ENCODE measurements around the gene TMC5. TPM values are rescaled to one million over a fixed set of nuclear protein-coding genes. Genes with fewer than 3 reads are reported as not detected.

The TMC5 gene
- total and polyA plus RNA-seq, 2 of the 13 experiments (the other 11 are each of a cell fraction or from before 2014, with no cell fraction given) = 0.09 to 0.41 TPM

DNA sequence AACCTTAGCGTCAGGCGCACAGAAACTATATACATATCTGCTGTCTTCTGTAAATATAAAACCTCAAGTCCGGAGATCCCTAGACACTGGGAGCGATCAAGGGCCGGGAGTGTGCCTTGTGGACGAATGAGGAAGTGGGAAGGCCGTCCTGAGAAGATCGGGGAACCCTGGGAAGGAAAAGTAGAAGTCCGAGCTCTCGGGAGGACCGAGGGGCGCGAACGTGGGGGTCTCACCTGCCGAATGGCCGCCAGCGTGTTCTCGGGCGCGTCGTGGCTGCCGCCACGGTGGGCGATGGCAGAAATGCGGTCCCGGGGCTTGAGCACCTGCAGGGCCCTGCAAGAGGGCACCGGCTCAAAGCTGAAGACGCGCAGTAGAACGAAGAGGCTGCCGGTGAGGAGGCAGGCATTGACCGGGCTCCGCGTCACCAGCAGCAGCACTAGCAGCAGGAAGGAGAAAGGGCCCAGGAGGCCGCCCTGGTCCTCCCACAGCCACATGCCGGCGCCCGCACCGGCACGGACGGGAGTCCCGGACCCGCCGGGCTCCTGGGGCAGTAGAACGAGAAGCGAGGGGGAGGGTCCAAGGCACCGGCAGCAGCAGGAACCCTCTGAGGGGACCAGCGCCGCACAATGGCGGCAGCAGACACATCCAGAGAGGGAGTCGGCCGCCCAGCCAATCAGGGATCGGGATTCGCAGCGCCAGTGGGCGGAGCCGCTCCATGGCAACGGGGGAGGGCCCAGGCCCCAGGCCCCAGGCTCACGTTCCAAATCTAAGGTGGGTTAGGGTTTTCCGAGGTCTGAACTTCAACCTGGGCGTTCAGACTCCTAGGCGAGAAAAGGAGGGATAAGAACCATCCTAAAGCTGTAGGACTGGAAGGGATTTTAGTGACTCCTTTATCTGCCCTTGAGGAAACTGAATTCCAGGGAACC lies 104.1 kb downstream of the TMC5 start, which contains the start of gene GDE1 (continued):
- TF ChIP-seq CREM (IDR thresholded peaks at IDR 0.05) (no peak; the same call in 1 of the 2 replicates), CREM (CRISPR knock-in tag; IDR thresholded peaks at IDR 0.05) (peak; percentile 1; the same call in 1 of the 2 replicates), ZNF441 (CRISPR knock-in tag; IDR thresholded peaks at IDR 0.05; ENCODE audit: borderline replicate concordance) (no peak; the same call in 1 of the 2 replicates), NONO (IDR thresholded peaks at IDR 0.05) (no peak), NONO (CRISPR knock-in tag; conservative IDR thresholded peaks at IDR 0.05) (no peak; the same call in 1 of the 2 replicates), SOX5 (CRISPR knock-in tag; IDR thresholded peaks at IDR 0.05; ENCODE audit: borderline replicate concordance) (peak; percentile 25; the same call in 1 of the 2 replicates), ZBTB3 (CRISPR knock-in tag; IDR thresholded peaks at IDR 0.05; ENCODE audit: borderline replicate concordance, low read depth) (no peak), ZNF547 (CRISPR knock-in tag; IDR thresholded peaks at IDR 0.05) (peak; percentile 99), ZNF260 (CRISPR knock-in tag; IDR thresholded peaks at IDR 0.05; ENCODE audit: borderline replicate concordance, low read depth) (no peak), TBX2 (CRISPR knock-in tag; IDR thresholded peaks at IDR 0.05; ENCODE audit: borderline replicate concordance) (peak; percentile 85), FOXA3 (CRISPR knock-in tag; IDR thresholded peaks at IDR 0.05) (peak; percentile 23; the same call in 1 of the 2 replicates), ZNF772 (CRISPR knock-in tag; IDR thresholded peaks at IDR 0.05) (peak; percentile 84), ATAD3A (CRISPR knock-in tag; IDR thresholded peaks at IDR 0.05) (0 out of 2 replicates have a peak, but pooled peaks have one; percentile 57)
- TF ChIP-seq, protein P1, sequence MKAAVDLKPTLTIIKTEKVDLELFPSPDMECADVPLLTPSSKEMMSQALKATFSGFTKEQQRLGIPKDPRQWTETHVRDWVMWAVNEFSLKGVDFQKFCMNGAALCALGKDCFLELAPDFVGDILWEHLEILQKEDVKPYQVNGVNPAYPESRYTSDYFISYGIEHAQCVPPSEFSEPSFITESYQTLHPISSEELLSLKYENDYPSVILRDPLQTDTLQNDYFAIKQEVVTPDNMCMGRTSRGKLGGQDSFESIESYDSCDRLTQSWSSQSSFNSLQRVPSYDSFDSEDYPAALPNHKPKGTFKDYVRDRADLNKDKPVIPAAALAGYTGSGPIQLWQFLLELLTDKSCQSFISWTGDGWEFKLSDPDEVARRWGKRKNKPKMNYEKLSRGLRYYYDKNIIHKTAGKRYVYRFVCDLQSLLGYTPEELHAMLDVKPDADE (CRISPR knock-in tag; IDR thresholded peaks at IDR 0.05) = no peak
- TF ChIP-seq, protein P2, sequence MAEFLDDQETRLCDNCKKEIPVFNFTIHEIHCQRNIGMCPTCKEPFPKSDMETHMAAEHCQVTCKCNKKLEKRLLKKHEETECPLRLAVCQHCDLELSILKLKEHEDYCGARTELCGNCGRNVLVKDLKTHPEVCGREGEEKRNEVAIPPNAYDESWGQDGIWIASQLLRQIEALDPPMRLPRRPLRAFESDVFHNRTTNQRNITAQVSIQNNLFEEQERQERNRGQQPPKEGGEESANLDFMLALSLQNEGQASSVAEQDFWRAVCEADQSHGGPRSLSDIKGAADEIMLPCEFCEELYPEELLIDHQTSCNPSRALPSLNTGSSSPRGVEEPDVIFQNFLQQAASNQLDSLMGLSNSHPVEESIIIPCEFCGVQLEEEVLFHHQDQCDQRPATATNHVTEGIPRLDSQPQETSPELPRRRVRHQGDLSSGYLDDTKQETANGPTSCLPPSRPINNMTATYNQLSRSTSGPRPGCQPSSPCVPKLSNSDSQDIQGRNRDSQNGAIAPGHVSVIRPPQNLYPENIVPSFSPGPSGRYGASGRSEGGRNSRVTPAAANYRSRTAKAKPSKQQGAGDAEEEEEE (CRISPR knock-in tag; IDR thresholded peaks at IDR 0.05; ENCODE audit: borderline replicate concordance) = peak; percentile 99
- TF ChIP-seq, protein P3, sequence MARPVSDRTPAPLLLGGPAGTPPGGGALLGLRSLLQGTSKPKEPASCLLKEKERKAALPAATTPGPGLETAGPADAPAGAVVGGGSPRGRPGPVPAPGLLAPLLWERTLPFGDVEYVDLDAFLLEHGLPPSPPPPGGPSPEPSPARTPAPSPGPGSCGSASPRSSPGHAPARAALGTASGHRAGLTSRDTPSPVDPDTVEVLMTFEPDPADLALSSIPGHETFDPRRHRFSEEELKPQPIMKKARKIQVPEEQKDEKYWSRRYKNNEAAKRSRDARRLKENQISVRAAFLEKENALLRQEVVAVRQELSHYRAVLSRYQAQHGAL (CRISPR knock-in tag; IDR thresholded peaks at IDR 0.05; ENCODE audit: not compliant biosample characterization) = no peak
